ENCODE data around the gene NR2E1. TPM values are rescaled to one million over a fixed set of nuclear protein-coding genes. Genes with fewer than 3 reads are reported as not detected.

Gene NR2E1
- total RNA-seq, 1 donor from 2014 or later, result not detected

DNA sequence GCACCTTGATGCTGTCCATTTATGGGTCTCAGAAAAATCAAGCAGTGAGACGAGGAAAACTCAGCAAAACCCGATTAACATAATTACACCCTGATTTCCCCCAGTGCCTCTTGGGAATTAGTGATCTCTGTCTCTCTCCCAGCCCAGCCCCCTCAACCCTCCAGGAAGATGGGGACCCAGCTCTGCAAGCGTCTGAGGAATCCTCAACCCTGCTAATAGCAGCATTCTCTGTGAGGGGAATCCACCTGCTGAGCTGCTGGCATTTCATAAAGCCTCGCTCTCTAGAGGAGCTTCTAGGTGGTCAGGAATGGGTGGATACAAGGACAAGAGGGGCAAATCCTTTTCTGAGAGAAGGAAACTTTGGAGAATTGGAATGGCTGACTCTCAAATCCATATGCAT is 13.9 kb downstream of the NR2E1 start:
- no peaks in the 10 kb centered on the region for H3K9me3 Mint-ChIP-seq (ENCODE audit: unreplicated experiment)
- no peak overlapping the region for H3K27ac Mint-ChIP-seq (ENCODE audit: unreplicated experiment)
- H3K27me3 Mint-ChIP-seq (ENCODE audit: unreplicated experiment), result peaks cover 71% of the 10 kb centered on the region
- no peak overlapping the region for H3K4me3 Mint-ChIP-seq (ENCODE audit: unreplicated experiment)
- peaks cover 3% of the 10 kb centered on the region for H3K36me3 Mint-ChIP-seq (ENCODE audit: unreplicated experiment)
- peak; percentile 59 for DNase-seq (ENCODE audit: extremely low spot score, unreplicated experiment)
- TF ChIP-seq CTCF (IDR thresholded peaks at IDR 0.05), result no peak
- peaks cover 16% of the 10 kb centered on the region for H3K4me1 Mint-ChIP-seq (ENCODE audit: unreplicated experiment)

DNA sequence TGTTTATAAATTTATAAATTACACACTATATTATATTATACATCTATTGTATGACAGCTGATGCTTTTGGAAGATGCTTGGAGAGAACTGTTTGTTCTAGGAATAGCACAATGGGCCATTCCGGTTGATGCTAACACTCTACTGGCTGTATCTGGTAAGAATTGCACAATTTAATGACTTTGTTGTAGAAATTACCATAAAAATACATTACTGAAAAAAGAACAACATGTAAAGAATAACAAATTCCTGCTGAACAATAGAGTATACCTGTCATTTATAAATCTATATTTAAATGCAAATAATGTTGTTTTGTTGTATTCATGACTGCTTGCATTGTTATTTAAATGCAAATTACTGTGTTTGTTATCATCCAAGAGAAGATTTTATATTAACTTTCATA is 14.4 kb downstream of the NR2E1 start:
- no peak for TF ChIP-seq CTCF (IDR thresholded peaks at IDR 0.05)
- H3K36me3 Mint-ChIP-seq (ENCODE audit: unreplicated experiment), result peaks cover under 1% of the 10 kb centered on the region
- peaks cover 13% of the 10 kb centered on the region for H3K4me1 Mint-ChIP-seq (ENCODE audit: unreplicated experiment)
- no peak overlapping the region for H3K27ac Mint-ChIP-seq (ENCODE audit: unreplicated experiment)
- no peak for DNase-seq (ENCODE audit: extremely low spot score, unreplicated experiment)
- H3K9me3 Mint-ChIP-seq (ENCODE audit: unreplicated experiment), result no peaks in the 10 kb centered on the region
- no peak overlapping the region for H3K4me3 Mint-ChIP-seq (ENCODE audit: unreplicated experiment)
- peaks cover 71% of the 10 kb centered on the region for H3K27me3 Mint-ChIP-seq (ENCODE audit: unreplicated experiment)

GRCh38 chr6:108180776-108181175 is 15.0 kb downstream of the NR2E1 start:
- no peak for DNase-seq (ENCODE audit: extremely low spot score, unreplicated experiment)
- Mint-ChIP-seq H3K27me3 (ENCODE audit: unreplicated experiment) (peaks cover 72% of the 10 kb centered on the region), H3K4me3 (ENCODE audit: unreplicated experiment) (no peak overlapping the region), H3K27ac (ENCODE audit: unreplicated experiment) (no peak overlapping the region), H3K36me3 (ENCODE audit: unreplicated experiment) (no peaks in the 10 kb centered on the region), H3K9me3 (ENCODE audit: unreplicated experiment) (no peaks in the 10 kb centered on the region), H3K4me1 (ENCODE audit: unreplicated experiment) (peaks cover 8% of the 10 kb centered on the region)
- no peak for TF ChIP-seq CTCF (IDR thresholded peaks at IDR 0.05)

DNA sequence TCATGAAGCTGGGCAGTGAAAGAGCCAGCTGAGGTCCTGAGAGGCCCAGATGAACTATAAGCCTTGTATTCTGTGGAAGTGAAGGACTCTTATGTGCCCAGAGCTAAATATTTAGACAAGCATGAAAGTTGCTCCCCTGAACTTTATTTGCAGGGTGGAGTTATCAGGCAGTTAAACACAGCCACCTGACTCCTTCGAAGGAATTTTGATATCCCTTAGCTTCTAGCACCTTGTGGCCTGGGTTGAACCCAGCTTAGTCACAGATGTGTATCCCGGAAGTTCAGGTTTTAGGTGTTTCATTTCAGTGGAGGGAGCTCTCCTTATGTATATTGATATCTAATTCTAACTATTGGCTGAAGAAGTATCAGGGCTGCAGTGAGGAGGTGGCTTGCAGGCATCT is 20.4 kb downstream of the NR2E1 start:
- no peak for TF ChIP-seq CTCF (IDR thresholded peaks at IDR 0.05)
- H3K27ac Mint-ChIP-seq (ENCODE audit: unreplicated experiment), result no peak overlapping the region
- peaks cover 69% of the 10 kb centered on the region for H3K27me3 Mint-ChIP-seq (ENCODE audit: unreplicated experiment)
- H3K4me3 Mint-ChIP-seq (ENCODE audit: unreplicated experiment), result no peak overlapping the region
- no peak for DNase-seq (ENCODE audit: extremely low spot score, unreplicated experiment)
- H3K4me1 Mint-ChIP-seq (ENCODE audit: unreplicated experiment), result no peaks in the 10 kb centered on the region
- H3K36me3 Mint-ChIP-seq (ENCODE audit: unreplicated experiment), result no peaks in the 10 kb centered on the region
- H3K9me3 Mint-ChIP-seq (ENCODE audit: unreplicated experiment), result no peaks in the 10 kb centered on the region

DNA sequence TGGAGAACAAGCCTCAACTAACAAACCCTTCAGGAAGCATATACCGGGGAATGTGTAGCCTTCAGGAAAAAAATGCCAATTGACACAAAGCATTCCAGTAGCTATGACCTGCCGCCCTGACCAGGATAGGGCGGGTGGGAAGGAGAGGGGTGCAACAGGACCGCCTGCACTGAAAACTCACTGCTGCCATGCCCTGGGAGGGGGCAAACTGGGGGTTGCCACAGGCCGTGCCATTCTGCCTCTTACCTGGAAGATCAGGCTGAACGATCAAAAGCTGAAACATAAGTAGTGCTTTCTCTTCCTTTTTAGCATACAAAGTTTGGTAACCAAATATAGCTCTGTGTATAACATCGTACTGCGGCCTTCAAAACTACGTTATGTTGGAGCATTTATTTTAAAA is 21.7 kb downstream of the NR2E1 start:
- no peaks in the 10 kb centered on the region for H3K9me3 Mint-ChIP-seq (ENCODE audit: unreplicated experiment)
- peak; percentile 70 for DNase-seq (ENCODE audit: extremely low spot score, unreplicated experiment)
- TF ChIP-seq CTCF (IDR thresholded peaks at IDR 0.05), result no peak
- no peaks in the 10 kb centered on the region for H3K36me3 Mint-ChIP-seq (ENCODE audit: unreplicated experiment)
- peaks cover 68% of the 10 kb centered on the region for H3K27me3 Mint-ChIP-seq (ENCODE audit: unreplicated experiment)
- H3K4me3 Mint-ChIP-seq (ENCODE audit: unreplicated experiment), result no peak overlapping the region
- no peaks in the 10 kb centered on the region for H3K4me1 Mint-ChIP-seq (ENCODE audit: unreplicated experiment)
- no peak overlapping the region for H3K27ac Mint-ChIP-seq (ENCODE audit: unreplicated experiment)

Measured in osteocyte (in vitro differentiated cells).